ENCODE measurements around the gene ACKR2.

Gene ACKR2, protein sequence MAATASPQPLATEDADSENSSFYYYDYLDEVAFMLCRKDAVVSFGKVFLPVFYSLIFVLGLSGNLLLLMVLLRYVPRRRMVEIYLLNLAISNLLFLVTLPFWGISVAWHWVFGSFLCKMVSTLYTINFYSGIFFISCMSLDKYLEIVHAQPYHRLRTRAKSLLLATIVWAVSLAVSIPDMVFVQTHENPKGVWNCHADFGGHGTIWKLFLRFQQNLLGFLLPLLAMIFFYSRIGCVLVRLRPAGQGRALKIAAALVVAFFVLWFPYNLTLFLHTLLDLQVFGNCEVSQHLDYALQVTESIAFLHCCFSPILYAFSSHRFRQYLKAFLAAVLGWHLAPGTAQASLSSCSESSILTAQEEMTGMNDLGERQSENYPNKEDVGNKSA

DNA sequence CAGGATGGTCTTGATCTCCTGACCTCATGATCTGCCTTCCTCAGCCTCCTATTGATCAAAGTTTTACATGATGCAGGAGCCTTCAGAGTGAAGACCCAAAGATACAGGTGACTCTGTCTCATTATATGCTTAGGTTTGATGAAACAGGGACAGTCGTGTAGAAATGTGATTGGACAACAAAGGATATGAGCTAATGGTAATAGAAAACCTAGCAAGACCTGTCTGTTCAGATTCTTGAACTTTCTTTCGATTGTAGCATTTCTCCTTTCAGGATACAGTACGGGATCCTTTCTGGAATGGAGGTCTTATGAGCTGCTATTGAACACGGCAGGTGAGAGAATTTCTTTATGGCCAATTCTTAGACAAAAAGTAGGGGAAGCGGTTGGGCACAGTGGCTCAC is at the start of gene ACKR2:
ACKR2 (plus strand) TSS at position 244 of the 400 bp plus-strand sequence. CDS start 55,058 bp downstream, outside the sequence.
- no peak for DNase-seq (ENCODE audit: low read depth in 2 of 3, low spot score in 2 of 3)

- no peak for DNase-seq (ENCODE audit: low read depth in 2 of 3, low spot score in 2 of 3)
Measured at GRCh38 chr3:42762046-42762724, 47.1 kb upstream of the ACKR2 start.

GRCh38 chr3:42763021-42763420 is 46.2 kb upstream of the ACKR2 start:
- DNase-seq (ENCODE audit: low read depth in 2 of 3, low spot score in 2 of 3): no peak

DNA sequence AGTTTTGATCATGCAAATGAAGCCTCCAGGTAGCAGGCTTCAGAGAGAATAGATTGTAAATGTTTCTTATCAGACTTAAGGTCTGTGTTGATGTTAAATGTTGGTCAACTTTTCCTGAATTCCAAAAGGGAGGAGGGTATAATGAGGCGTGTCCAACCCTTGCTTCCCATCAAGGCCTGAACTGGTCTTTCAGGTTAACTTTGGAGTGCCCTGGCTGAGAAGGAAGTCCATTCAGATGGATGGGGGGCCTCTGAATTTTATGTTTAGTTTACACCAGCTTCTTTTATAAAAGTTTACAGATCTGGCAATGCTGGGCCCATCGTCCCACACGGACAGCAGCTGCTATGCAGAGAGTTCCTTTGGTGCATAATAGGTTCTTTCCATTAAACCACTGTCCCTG is 45.1 kb upstream of the ACKR2 start:
- DNase-seq (ENCODE audit: low read depth in 2 of 3, low spot score in 2 of 3): no peak

DNA sequence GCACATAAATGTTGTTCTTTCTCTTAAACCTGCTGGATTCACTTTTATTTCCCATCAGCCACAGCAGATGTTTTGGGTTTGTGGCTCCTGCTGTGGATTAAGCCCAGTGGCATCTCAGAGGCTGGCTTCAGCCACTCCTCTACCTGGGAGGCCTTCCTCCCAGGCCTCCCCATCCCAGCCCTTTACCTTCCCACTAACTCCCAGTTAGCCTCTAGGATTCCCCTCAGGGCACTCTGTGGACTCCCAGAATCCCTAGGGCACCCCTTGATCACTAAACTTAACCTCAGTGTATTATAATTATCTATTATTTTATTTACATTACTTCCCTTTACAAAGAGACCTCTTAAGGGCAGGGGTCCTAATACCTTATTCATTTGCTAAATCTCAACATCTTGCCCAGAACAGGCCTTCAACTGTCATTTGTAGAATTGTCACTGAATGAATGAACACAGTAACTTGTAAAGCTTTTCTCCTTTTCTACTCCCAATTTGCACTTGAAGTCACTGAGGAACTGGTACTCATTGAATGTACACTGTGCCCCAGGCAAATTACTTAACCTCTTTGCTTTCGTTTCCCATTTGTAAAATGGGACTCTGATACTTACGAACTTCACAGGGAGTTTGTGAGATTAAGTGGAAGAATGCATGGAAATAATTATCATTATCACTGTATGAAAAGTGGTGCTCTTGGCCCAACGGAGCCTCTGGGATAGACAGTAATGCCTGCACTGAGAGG is 44.5 kb upstream of the ACKR2 start:
- no peak for DNase-seq (ENCODE audit: low read depth in 2 of 3, low spot score in 2 of 3)

DNA sequence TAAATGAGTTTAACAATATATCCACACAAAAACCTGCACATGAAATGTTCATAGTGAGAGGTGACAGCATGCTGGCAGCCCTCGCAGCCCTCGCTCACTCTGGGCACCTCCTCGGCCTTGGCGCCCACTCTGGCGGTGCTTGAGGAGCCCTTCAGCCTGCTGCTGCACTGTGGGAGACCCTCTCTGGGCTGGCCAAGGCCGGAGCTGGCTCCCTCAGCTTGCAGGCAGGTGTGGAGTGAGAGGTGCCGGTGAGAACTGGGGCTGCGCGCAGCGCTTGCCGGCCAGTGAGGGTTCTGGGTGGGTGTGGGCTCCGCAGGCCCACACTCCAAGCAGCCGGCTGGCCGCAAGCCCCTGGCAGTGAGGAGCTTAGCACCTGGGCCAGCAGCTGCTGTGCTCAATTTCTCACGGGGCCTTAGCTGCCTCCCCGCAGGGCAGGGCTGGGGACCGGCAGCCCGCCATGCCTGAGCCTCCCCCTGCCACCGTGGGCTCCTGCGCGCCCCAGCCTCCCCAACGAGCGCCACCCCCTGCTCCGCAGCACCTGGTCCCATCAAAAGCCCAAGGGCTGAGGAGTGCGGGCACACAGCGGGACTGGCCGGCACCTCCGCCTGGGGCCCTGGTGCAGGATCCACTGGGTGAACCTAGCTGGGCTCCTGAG is 39.6 kb upstream of the ACKR2 start:
- no peak for DNase-seq (ENCODE audit: low read depth in 2 of 3, low spot score in 2 of 3)

GRCh38 chr3:42771271-42771670 is 38.0 kb upstream of the ACKR2 start:
- DNase-seq (ENCODE audit: low read depth in 2 of 3, low spot score in 2 of 3): no peak

DNA sequence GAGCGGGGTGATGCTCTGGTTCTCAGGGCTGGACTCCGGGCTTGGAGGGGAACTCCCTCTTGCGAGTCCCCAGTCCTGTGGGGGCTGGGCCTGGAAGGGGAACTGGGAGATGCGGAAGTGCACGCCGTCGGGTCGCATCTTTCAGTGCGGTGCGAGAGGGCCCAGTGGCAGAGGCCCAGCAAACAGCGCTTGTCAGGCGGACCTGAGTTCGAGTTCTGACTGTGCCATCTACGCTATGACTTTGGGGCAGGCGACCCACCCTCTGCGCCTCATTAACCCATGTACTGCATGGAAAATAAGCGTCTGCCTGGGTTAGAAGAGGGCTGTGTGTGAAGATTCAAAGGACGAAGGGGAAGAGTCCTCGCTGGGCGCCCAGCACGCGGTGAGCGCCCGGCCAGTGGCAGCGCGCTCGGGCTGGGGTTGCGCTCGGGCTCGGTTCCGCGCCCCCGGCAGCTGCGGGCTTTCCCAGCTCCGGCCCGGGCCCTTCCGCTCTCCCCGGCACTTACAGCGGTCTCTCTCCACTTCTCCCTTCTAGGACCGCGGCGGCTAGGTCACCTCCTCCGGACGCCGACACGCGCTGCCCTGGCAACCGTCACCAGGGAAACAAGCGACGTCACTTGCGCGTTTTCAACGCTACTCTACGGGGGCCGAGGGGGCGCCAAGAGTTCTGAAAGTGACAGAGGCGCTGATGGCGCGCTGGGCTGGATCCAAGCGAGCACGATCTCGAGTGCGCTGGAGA is 36.4 kb upstream of the ACKR2 start, which contains the start of gene CCDC13:
CCDC13 (minus strand) TSS at position 584 of the 739 bp plus-strand sequence. CDS start 14,908 bp downstream, outside the sequence.
- peak; percentile 81 to 94 (median 86) for DNase-seq (ENCODE audit: low read depth in 2 of 3, low spot score in 2 of 3)

DNA sequence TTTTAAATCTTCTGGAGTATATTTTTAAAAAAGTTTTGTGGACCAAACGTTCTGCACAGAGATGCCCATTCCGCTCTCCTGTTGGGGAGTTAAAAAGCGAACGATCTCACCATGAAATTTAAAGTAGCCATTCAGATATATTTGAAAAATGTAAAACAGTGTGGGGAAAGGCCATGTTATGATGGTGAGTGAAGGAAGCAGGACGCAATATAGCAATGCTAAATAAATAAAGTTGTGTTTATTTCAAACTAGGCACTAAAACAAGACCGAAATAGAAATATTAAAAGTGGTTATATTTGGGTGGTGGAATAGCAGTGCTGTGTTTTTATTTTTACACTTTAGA is 35.9 kb upstream of the ACKR2 start:
- DNase-seq (ENCODE audit: low read depth in 2 of 3, low spot score in 2 of 3): no peak

DNA sequence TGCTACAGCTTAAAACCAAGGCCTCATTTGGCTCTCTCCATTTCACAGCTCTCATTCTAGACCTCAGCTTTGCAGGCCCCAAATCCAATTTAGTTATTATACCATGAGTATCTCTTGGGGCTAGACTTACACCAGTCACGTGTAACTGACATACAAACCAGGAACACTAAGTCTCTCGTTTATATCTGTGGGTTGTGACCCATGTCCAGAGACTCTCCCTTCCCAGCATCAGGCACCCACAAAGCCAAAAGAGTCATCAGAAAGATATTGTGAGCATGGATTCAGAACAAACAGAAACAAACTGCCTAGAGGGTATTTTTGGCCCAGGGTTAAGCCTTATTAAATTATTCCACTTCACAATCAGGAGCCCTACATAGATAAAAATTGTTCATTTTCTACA is 30.6 kb upstream of the ACKR2 start:
- DNase-seq (ENCODE audit: low read depth in 2 of 3, low spot score in 2 of 3): no peak

DNA sequence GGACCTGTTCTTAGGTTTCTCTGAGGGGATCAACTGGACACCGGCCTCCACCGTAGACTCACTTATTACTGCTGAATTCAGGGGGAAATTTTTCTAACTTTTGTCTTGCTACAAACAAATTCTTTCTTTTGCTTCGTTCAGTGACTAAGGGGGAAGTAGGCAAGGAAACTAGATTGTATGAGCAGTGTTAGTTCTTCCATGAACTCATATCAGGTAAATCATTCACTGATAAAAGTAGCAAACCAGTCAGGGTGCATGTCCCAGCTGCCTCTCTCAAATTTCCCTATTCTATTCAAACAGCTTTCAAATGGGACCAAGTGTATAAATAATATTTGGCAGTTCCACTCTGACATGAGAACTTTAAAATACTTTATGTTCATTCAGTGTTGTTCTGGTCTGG is 28.8 kb upstream of the ACKR2 start:
- DNase-seq (ENCODE audit: low read depth in 2 of 3, low spot score in 2 of 3): no peak

GRCh38 chr3:42780892-42781700 is 28.1 kb upstream of the ACKR2 start:
- DNase-seq (ENCODE audit: low read depth in 2 of 3, low spot score in 2 of 3): peak in 1 of 3 experiments; percentile 19

DNA sequence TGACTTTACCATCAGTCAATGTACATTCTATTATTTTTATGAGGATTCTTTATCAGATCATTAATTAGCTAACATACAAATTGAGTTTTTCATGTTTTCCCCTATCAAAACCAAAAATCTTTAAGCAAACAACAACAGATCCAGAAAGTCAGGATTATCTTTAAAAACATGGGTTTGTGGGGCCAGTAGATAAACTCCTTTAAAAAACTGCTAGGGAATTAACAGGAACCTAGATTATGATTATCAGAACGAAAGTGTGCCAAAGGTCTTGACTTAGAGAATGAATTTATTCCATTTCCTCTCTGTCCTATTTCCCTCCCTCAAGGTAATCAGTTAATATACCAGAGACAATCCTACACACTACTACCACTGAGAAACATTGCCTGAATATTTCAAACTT is 23.0 kb upstream of the ACKR2 start:
- DNase-seq (ENCODE audit: low read depth in 2 of 3, low spot score in 2 of 3): no peak

GRCh38 chr3:42786631-42787030 is 22.6 kb upstream of the ACKR2 start:
- no peak for DNase-seq (ENCODE audit: low read depth in 2 of 3, low spot score in 2 of 3)

DNA sequence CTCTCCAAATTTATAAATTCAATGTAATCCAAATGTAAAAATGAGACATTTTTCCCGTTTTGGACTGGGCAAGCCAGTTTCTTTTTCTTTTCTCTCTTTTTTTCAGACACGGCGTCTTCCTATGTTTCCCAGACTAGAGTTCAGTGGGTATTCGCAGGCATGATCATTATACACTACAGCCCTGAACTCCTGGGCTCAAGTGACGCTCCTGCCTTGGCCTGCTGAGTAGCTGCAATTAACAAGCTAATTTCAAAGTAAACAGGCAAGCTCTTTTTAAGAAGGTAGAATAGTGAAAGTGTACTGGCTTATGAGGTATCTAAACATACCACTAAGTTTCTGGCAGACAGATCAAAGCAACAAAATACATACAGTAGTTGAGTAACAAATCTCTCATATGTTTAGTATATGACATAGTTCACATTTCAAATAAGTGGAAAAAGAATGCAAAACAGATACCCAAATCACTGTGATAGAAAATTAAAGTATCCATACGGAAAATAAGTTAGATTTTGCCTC is 18.5 kb upstream of the ACKR2 start:
- no peak for DNase-seq (ENCODE audit: low read depth in 2 of 3, low spot score in 2 of 3)

DNA sequence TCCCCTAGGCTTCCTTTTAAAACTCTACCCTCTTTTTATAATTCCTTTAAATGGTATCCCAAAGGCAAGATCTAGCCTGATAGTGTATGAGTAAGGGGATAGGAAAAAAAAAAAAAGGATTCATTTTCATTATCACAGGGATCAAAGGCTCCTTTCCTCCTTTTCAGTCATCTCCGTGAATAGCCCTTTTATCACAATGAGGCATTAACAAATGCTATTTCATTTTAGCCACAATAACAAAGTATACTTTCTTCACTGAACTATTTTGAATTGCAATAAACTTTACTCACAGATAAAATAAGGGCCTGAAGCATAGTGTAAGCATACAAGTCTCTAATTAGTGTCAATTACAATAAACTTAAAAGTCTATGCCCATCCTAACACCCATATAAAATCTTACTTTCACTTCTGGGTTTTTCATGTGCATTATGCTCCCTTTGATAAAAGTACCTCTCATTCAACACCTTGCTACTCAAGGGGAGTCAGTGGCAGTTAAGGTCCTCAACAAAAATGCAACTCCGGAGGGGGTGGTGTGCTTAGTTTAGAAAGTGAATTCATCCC is 13.5 kb upstream of the ACKR2 start:
- DNase-seq (ENCODE audit: low read depth in 2 of 3, low spot score in 2 of 3): no peak

- no peak for DNase-seq (ENCODE audit: low read depth in 2 of 3, low spot score in 2 of 3)
Measured at GRCh38 chr3:42796332-42796885, 12.8 kb upstream of the ACKR2 start.

- no peak for DNase-seq (ENCODE audit: low read depth in 2 of 3, low spot score in 2 of 3)
Measured at GRCh38 chr3:42799376-42799775, 9.9 kb upstream of the ACKR2 start.

- no peak for DNase-seq (ENCODE audit: low read depth in 2 of 3, low spot score in 2 of 3)
Measured at GRCh38 chr3:42800251-42800650, 9.0 kb upstream of the ACKR2 start.

All from activated CD8-positive, alpha-beta memory T cell treated with anti-CD3 and anti-CD28 coated beads for 48 hours (primary cell).